CD4-positive, CD25-positive, alpha-beta regulatory T cell (primary cell): ENCODE measurements around the gene GCNT2. TPM values are rescaled to one million over a fixed set of nuclear protein-coding genes. Genes with fewer than 3 reads are reported as not detected.

Experiments used
- ATAC-seq, 2 donors: fragments of 150-1000 bp; cut with Tn5 transposase; one replicate each; pipeline ENCODE4 v1.10.0; 2021; ENCODE audit warnings: low read depth in 2 of 2, moderate number of reproducible peaks in 2 of 2, moderate library complexity in 1 of 2
- DNase-seq, 3 donors: peaks; one replicate each; pipeline versions ENCODE4 v3.0.0 to v3.0.0-alpha.2; 2012 to 2022; ENCODE audit warnings: mixed read lengths in 1 of 3
- H3K27ac ChIP-seq: one replicate; pipeline ENCODE4 v1.7.0; 2013; ENCODE audit warnings: mild to moderate bottlenecking, low read length; ENCODE audit not compliant: insufficient read depth, poor library complexity, severe bottlenecking
- H3K27me3 ChIP-seq: one replicate; pipeline ENCODE4 v1.7.0; 2013; ENCODE audit warnings: low read length; ENCODE audit not compliant: control insufficient read depth, insufficient read depth
- H3K36me3 ChIP-seq: one replicate; pipeline ENCODE4 v1.7.0; 2013; ENCODE audit warnings: mild to moderate bottlenecking, low read length, moderate library complexity; ENCODE audit not compliant: control insufficient read depth, insufficient read depth
- H3K4me1 ChIP-seq: 2 replicates; pipeline ENCODE4 v1.7.0; 2013; ENCODE audit warnings: mild to moderate bottlenecking, low read length; ENCODE audit not compliant: insufficient read depth, control insufficient read depth, poor library complexity, severe bottlenecking
- H3K4me3 ChIP-seq: one replicate; pipeline ENCODE4 v1.7.0; 2013; ENCODE audit warnings: low read depth, mild to moderate bottlenecking, low read length, moderate library complexity
- H3K9me3 ChIP-seq, 2 experiments: 1 replicate in 1 of 2; 2 replicates in 1 of 2; pipeline ENCODE4 v1.7.0; 2013; ENCODE audit warnings: low read length in 2 of 2, mild to moderate bottlenecking in 1 of 2, moderate library complexity in 1 of 2; ENCODE audit not compliant: control insufficient read depth in 2 of 2
- H3K27ac Mint-ChIP-seq, 3 donors: one replicate each; pipeline ENCODE4 v1.8.0; 2020 to 2022; ENCODE audit warnings: mild to moderate bottlenecking in 3 of 3, mixed read lengths in 3 of 3, moderate library complexity in 2 of 3
- H3K27me3 Mint-ChIP-seq: one replicate; pipeline ENCODE4 v1.8.0; 2022; ENCODE audit warnings: mild to moderate bottlenecking, mixed read lengths
- H3K36me3 Mint-ChIP-seq: one replicate; pipeline ENCODE4 v1.8.0; 2020; ENCODE audit warnings: mixed read lengths
- H3K4me1 Mint-ChIP-seq, 4 donors: one replicate each; pipeline ENCODE4 v1.8.0; 2020 to 2022; ENCODE audit warnings: mixed read lengths in 4 of 4, mild to moderate bottlenecking in 1 of 4
- H3K4me3 Mint-ChIP-seq, 4 donors: one replicate each; pipeline ENCODE4 v1.8.0; 2020 to 2022; ENCODE audit warnings: mild to moderate bottlenecking in 4 of 4, mixed read lengths in 4 of 4, moderate library complexity in 3 of 4
- H3K9me3 Mint-ChIP-seq, 7 donors: one replicate each; pipeline ENCODE4 v1.8.0; 2020 to 2022; ENCODE audit warnings: mixed read lengths in 7 of 7, mild to moderate bottlenecking in 3 of 7, moderate library complexity in 2 of 7
- polyA plus RNA-seq, 4 donors: library from polyadenylated mRNA; unstranded; fragments of 300-500 nt; fragmentation: Illumina TruSeq; gene quantifications; one replicate each; pipeline ENCODE4 v1.2.3, GENCODE V29; 2021
- total RNA-seq: library from RNA; stranded (reverse); gene quantifications from one replicate; pipeline ENCODE4 v1.2.3, GENCODE V29; 2022

GCNT2 gene
- total and polyA plus RNA-seq, 5 donors from 2014 or later = 0.72 to 6.9 (median 1.4) TPM

DNA sequence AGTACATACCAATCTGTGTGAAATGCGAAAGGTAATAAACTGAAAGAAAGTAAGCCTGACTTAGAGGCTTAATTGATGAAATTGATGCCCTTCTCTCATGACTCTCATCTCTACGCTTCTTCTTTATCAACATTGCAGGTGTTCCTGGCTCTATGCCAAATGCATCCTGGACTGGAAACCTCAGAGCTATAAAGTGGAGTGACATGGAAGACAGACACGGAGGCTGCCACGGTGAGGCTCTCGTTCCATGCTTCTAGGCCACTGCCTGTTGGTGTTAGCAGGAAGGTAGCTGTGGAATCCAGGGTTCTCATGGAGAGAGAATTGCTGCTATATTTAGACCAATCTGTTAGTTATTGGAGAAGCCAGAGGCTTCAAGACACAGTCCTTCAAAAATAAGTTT lies 100.1 kb downstream of the GCNT2 start:
- Mint-ChIP-seq H3K4me1 (peaks cover 0 to 8% (median 2%) of the 10 kb centered on the region in 4 donors), H3K27ac (peak overlapping the region in 1 of 3 donors; percentile 35), H3K36me3 (peaks cover 34% of the 10 kb centered on the region), H3K9me3 (peaks cover 0 to 2% (median 0%) of the 10 kb centered on the region in 7 donors), H3K27me3 (no peaks in the 10 kb centered on the region), H3K4me3 (no peak overlapping the region)
- Histone ChIP-seq H3K9me3 (no peaks in the 10 kb centered on the region), H3K4me3 (no peak overlapping the region), H3K36me3 (peaks cover 6% of the 10 kb centered on the region), H3K4me1 (no peaks in the 10 kb centered on the region), H3K27ac (no peak overlapping the region), H3K27me3 (no peaks in the 10 kb centered on the region)
- ATAC-seq = no peak
- no peak for DNase-seq

DNA sequence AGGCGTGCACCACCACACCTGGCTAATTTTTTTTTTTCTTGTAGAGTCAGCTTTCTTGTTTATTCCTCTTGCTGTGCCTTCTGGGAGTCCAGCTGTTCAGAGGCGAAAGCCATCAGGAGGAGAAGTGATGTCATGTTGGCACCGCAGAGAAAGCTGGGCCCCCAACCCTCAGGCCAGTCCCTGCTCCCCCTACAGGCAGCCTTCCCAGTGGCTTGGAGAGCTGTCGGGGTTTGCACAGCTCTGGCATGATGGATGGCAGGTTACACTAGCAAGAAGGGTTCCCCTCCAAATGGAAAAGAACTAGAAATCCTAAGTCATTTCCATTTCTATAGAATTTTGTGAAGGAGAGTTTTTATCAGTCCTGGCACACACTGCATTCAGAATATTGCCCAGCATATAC lies 100.7 kb downstream of the GCNT2 start:
- no peaks in the 10 kb centered on the region for H3K4me1 ChIP-seq
- Mint-ChIP-seq H3K27me3 (no peaks in the 10 kb centered on the region), H3K36me3 (peaks cover 40% of the 10 kb centered on the region), H3K4me3 (no peak overlapping the region), H3K9me3 (peaks cover 0 to 2% (median 0%) of the 10 kb centered on the region in 7 donors), H3K27ac (peak overlapping the region in 1 of 3 donors; percentile 35), H3K4me1 (peaks cover 0 to 8% (median 2%) of the 10 kb centered on the region in 4 donors)
- no peak overlapping the region for H3K27ac ChIP-seq
- H3K36me3 ChIP-seq = peaks cover 8% of the 10 kb centered on the region
- ATAC-seq (no peak), DNase-seq (no peak)
- no peak overlapping the region for H3K4me3 ChIP-seq
- no peaks in the 10 kb centered on the region for H3K27me3 ChIP-seq
- no peaks in the 10 kb centered on the region for H3K9me3 ChIP-seq

DNA sequence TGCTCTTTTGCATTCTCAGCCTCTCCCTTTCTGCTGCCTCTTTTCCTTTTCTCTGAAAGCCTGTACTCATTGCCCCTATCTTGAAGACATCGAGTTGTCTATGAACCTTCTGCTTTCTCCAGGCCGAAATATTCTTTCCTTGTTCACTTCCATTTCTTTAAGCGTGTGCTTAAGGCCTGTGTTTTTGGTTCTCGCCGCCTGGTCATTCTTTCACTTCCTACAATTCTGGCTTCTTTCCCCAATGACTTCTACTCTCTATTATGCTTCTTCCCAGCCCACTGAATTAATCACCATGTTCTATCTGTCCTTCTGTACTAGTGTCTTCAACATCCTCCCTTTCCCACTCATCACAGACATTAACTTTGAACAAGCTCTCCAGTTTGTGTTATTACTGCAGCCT lies 103.7 kb downstream of the GCNT2 start:
- DNase-seq = no peak
- H3K27me3 ChIP-seq = no peaks in the 10 kb centered on the region
- peaks cover 11% of the 10 kb centered on the region for H3K36me3 ChIP-seq
- H3K4me3 Mint-ChIP-seq = no peak overlapping the region
- H3K9me3 Mint-ChIP-seq = peaks cover 0 to 2% (median 0%) of the 10 kb centered on the region in 7 donors
- no peak overlapping the region for H3K4me3 ChIP-seq
- no peak for ATAC-seq
- H3K36me3 Mint-ChIP-seq = peaks cover 41% of the 10 kb centered on the region
- no peak overlapping the region for H3K27ac Mint-ChIP-seq
- H3K4me1 ChIP-seq = no peaks in the 10 kb centered on the region
- H3K4me1 Mint-ChIP-seq = peaks cover 0 to 5% (median 1%) of the 10 kb centered on the region in 4 donors
- no peak overlapping the region for H3K27ac ChIP-seq
- H3K27me3 Mint-ChIP-seq = no peaks in the 10 kb centered on the region
- H3K9me3 ChIP-seq = no peaks in the 10 kb centered on the region

DNA sequence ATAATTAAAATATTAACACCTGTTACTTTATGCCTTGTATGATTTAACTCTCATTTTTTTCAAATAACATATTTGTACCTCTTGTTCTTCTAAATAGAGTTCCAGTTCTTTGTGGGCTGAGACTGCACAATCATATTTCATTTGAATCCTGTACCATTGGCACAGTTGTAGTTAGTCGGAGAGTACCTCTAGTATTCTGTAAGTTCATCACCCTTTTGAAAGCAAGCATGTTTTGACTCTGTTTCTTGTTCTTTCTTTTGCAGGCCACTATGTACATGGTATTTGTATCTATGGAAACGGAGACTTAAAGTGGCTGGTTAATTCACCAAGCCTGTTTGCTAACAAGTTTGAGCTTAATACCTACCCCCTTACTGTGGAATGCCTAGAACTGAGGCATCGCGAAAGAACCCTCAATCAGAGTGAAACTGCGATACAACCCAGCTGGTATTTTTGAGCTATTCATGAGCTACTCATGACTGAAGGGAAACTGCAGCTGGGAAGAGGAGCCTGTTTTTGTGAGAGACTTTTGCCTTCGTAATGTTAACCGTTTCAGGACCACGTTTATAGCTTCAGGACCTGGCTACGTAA lies 105.1 kb downstream of the GCNT2 start:
- H3K27me3 Mint-ChIP-seq = no peaks in the 10 kb centered on the region
- no peak for ATAC-seq
- H3K36me3 Mint-ChIP-seq = peaks cover 39% of the 10 kb centered on the region
- DNase-seq = no peak
- Histone ChIP-seq H3K4me3 (no peak overlapping the region), H3K27me3 (no peaks in the 10 kb centered on the region), H3K4me1 (no peaks in the 10 kb centered on the region), H3K36me3 (peaks cover 11% of the 10 kb centered on the region), H3K27ac (no peak overlapping the region), H3K9me3 (no peaks in the 10 kb centered on the region)
- peaks cover 0 to 5% (median 1%) of the 10 kb centered on the region in 4 donors for H3K4me1 Mint-ChIP-seq
- H3K9me3 Mint-ChIP-seq = peaks cover 0 to 2% (median 0%) of the 10 kb centered on the region in 7 donors
- H3K4me3 Mint-ChIP-seq = no peak overlapping the region
- no peak overlapping the region for H3K27ac Mint-ChIP-seq

DNA sequence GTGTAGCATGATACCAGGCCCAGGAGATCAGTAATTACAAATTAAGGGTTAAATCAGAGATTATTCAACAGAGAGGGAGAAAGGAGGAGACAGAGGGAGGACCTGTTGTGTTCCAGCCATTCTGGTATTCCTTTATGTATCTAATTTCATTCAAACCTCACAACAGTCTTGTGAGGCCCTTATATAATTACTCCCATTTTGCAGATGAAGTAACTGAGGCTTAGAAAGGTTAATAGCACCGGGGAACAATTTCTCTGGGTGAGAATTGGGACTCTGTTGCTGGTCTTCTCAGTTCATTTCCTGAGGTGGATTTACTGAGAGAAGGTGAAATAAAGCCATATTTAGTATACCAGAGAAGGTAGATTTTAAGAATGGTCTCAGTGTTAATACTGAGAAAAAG lies 106.6 kb downstream of the GCNT2 start:
- Histone ChIP-seq H3K27me3 (no peaks in the 10 kb centered on the region), H3K9me3 (no peaks in the 10 kb centered on the region), H3K4me3 (no peak overlapping the region), H3K36me3 (peaks cover 8% of the 10 kb centered on the region), H3K27ac (no peak overlapping the region), H3K4me1 (no peaks in the 10 kb centered on the region)
- H3K27me3 Mint-ChIP-seq = peaks cover under 1% of the 10 kb centered on the region
- ATAC-seq (no peak), DNase-seq (no peak)
- H3K36me3 Mint-ChIP-seq = peaks cover 32% of the 10 kb centered on the region
- H3K4me1 Mint-ChIP-seq = peaks cover 0 to 5% (median 1%) of the 10 kb centered on the region in 4 donors
- H3K9me3 Mint-ChIP-seq = peaks cover 0 to 2% (median 0%) of the 10 kb centered on the region in 7 donors
- no peak overlapping the region for H3K4me3 Mint-ChIP-seq
- H3K27ac Mint-ChIP-seq = no peak overlapping the region

DNA sequence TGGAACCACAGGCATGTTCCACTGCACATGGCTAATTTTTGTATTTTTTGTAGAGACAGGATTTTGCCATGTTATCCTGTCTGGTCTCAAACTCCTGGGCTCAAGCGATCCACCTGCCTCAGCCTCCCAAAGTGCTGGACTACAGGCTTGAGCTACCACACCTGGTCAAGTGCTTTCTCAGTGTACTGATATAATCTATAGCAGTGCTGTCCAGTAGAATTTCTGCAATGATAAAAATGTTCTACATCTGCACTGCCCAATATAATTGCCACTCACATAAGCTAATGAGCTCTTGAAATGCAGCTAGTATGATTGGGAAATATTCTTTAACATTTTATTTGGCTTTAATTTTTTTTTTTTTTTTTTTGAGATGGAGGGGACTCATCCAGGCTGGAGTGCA lies 109.0 kb downstream of the GCNT2 start:
- H3K36me3 Mint-ChIP-seq = peaks cover 14% of the 10 kb centered on the region

DNA sequence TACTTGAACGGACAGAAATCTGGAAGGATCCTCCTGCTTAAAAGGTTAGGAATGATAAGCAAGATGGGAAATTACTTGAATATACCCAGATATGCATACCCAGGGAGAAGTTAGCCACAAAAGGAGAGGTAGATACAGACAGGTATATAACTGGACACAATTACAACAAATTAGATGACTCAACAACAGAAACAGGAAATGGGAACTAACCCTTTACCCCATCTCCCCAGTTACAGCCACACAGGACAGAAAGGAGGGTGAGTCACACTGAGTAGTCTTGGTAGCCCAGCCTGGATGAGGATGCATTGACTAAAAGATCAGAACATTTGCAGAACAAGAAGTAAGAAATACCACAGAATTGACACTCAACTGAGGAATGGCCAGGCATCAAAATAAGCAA lies 112.1 kb downstream of the GCNT2 start:
- ATAC-seq (peak; percentile 28 to 53), DNase-seq (peak in 1 of 3 donors; percentile 9)
- H3K4me3 ChIP-seq = no peak overlapping the region
- Mint-ChIP-seq H3K4me1 (no peaks in the 10 kb centered on the region), H3K4me3 (no peak overlapping the region), H3K27me3 (peaks cover 12% of the 10 kb centered on the region), H3K27ac (no peak overlapping the region), H3K36me3 (no peaks in the 10 kb centered on the region), H3K9me3 (no peaks in the 10 kb centered on the region)
- H3K9me3 ChIP-seq = no peaks in the 10 kb centered on the region
- no peak overlapping the region for H3K27ac ChIP-seq
- no peaks in the 10 kb centered on the region for H3K36me3 ChIP-seq
- H3K27me3 ChIP-seq = no peaks in the 10 kb centered on the region
- H3K4me1 ChIP-seq = no peaks in the 10 kb centered on the region

More for the DNA sequence above, 109.0 kb downstream of the GCNT2 start:
- Histone ChIP-seq H3K9me3 (no peaks in the 10 kb centered on the region), H3K27me3 (no peaks in the 10 kb centered on the region), H3K36me3 (peaks cover 6% of the 10 kb centered on the region), H3K4me3 (no peak overlapping the region), H3K27ac (no peak overlapping the region), H3K4me1 (no peaks in the 10 kb centered on the region)
- DNase-seq (no peak), ATAC-seq (no peak)
- Mint-ChIP-seq H3K27me3 (peaks cover 6% of the 10 kb centered on the region), H3K27ac (no peak overlapping the region), H3K9me3 (no peaks in the 10 kb centered on the region), H3K4me3 (no peak overlapping the region), H3K4me1 (peaks cover 0 to under 1% (median 0%) of the 10 kb centered on the region in 4 donors)

DNA sequence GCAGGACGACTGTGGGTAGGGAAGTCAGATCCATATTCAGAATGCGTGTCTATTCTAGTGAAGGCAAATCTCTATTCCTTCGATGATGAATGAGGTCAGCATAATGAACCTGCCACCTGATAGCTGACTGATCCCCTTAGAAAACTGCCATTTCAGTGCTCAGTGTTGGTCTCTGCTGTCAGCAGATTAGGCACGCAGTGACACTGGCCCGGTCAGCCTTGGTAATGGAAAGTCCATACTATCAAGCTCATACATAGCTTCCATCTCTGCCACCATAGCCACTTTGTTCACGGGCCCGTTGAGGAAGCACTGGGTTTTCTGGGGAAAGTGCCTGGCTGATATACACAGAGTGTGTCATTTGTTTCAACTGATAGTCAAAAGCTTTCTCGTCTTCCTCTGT lies 119.3 kb downstream of the GCNT2 start:
- peaks cover 6% of the 10 kb centered on the region for H3K27me3 Mint-ChIP-seq

More for the DNA sequence above, 119.3 kb downstream of the GCNT2 start:
- no peak for ATAC-seq
- Histone ChIP-seq H3K36me3 (no peaks in the 10 kb centered on the region), H3K4me3 (no peak overlapping the region), H3K9me3 (no peaks in the 10 kb centered on the region), H3K27me3 (peaks cover 1% of the 10 kb centered on the region), H3K27ac (no peak overlapping the region), H3K4me1 (no peaks in the 10 kb centered on the region)
- Mint-ChIP-seq H3K9me3 (no peaks in the 10 kb centered on the region), H3K4me1 (peaks cover 0 to 5% (median 0%) of the 10 kb centered on the region in 4 donors), H3K27ac (no peak overlapping the region), H3K4me3 (no peak overlapping the region), H3K36me3 (no peaks in the 10 kb centered on the region)
- DNase-seq = no peak
